Testis (tissue), 3 donors: ENCODE data around the gene LRRC3B. TPM values are rescaled to one million over a fixed set of nuclear protein-coding genes. Genes with fewer than 3 reads are reported as not detected.

Experiments used
- DNase-seq: peaks from one replicate; pipeline ENCODE4 v3.0.0-alpha.2; 2019
- H3K27ac ChIP-seq, 2 donors: fragments of 200-600 bp; sonication (generic); one replicate each; pipeline ENCODE4 v1.5.1; 2019
- H3K27me3 ChIP-seq: fragments of 200-600 bp; sonication (generic); one replicate; pipeline ENCODE4 v1.5.1; 2019
- H3K36me3 ChIP-seq: fragments of 200-600 bp; sonication (generic); one replicate; pipeline ENCODE4 v1.5.1; 2017; ENCODE audit warnings: low read depth; ENCODE audit errors: missing control alignments
- H3K4me1 ChIP-seq: fragments of 200-600 bp; sonication (generic); one replicate; pipeline ENCODE4 v1.5.1; 2019
- H3K4me3 ChIP-seq, 2 donors: fragments of 200-600 bp; sonication (generic); one replicate each; pipeline ENCODE4 v1.5.1; 2017 to 2019
- H3K9me3 ChIP-seq: fragments of 200-600 bp; sonication (generic); one replicate; pipeline ENCODE4 v1.5.1; 2017
- POLR2A ChIP-seq: fragments of 450-650 bp; IDR thresholded peaks from one replicate; pipeline ENCODE4 v1.6.1; 2017; ENCODE audit warnings: antibody characterized with exemption, mild to moderate bottlenecking, moderate library complexity
- intact Hi-C: fragments of 100-400 bp; cut with DNase I; formaldehyde crosslinking; loops from one replicate; pipeline ENCODE4 v1.15.1; 2023; ENCODE audit warnings: low total_unique reads
- polyA plus RNA-seq: library from polyadenylated mRNA; stranded (reverse); fragments of 350-450 nt; fragmentation: Illumina TruSeq; extraction: RNeasy Lipid Tissue Mini Kit (QIAGEN cat#74804); gene quantifications from one replicate; pipeline ENCODE4 v1.2.3, GENCODE V29; 2014; ENCODE audit warnings: low read depth, low replicate concordance; ENCODE audit not compliant: insufficient read depth
- total RNA-seq, 2 donors: library from RNA; depleted of rRNA; stranded (reverse); fragments of >200 nt; gene quantifications; one replicate each; pipeline ENCODE4 v1.2.3, GENCODE V29; 2016
- TF ChIP-seq, protein P1 (sequence below), 3 experiments: fragments of 450-650 bp in 2 of 3; fragments of 200-600 bp in 1 of 3; sonication (generic) in 1 of 3; IDR thresholded peaks; one replicate each; pipeline ENCODE4 v1.5.1; 2016 to 2019; ENCODE audit warnings: antibody characterized with exemption in 3 of 3, mild to moderate bottlenecking in 2 of 3, moderate library complexity in 1 of 3

Gene LRRC3B
- total and polyA plus RNA-seq, 3 donors from 2014 or later = 6.1 to 24.2 (median 6.3) TPM

DNA sequence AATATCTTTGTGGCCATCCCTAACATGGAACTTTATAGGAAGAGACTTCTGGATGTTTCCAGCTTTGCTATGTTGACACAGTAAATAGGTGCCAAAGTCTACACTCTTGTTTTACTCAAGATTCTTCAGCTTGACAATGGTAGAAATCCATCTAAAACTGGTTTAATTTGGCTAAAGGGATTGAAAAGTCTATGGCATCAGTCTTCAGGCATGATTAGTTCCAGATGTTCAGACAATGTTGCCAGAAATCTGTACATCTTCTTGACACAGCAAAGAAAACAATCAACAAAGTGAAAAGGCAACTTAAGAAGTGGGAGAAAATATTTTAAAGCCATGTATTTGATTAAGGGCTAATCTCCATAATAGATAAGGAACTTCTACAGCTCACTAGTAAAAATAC lies 130.5 kb downstream of the LRRC3B start:
- Histone ChIP-seq H3K36me3 (no peaks in the 10 kb centered on the region), H3K4me1 (no peaks in the 10 kb centered on the region), H3K27me3 (no peaks in the 10 kb centered on the region), H3K4me3 (no peak overlapping the region), H3K9me3 (no peaks in the 10 kb centered on the region), H3K27ac (no peak overlapping the region)
- no peak for DNase-seq
- TF ChIP-seq, protein P1, sequence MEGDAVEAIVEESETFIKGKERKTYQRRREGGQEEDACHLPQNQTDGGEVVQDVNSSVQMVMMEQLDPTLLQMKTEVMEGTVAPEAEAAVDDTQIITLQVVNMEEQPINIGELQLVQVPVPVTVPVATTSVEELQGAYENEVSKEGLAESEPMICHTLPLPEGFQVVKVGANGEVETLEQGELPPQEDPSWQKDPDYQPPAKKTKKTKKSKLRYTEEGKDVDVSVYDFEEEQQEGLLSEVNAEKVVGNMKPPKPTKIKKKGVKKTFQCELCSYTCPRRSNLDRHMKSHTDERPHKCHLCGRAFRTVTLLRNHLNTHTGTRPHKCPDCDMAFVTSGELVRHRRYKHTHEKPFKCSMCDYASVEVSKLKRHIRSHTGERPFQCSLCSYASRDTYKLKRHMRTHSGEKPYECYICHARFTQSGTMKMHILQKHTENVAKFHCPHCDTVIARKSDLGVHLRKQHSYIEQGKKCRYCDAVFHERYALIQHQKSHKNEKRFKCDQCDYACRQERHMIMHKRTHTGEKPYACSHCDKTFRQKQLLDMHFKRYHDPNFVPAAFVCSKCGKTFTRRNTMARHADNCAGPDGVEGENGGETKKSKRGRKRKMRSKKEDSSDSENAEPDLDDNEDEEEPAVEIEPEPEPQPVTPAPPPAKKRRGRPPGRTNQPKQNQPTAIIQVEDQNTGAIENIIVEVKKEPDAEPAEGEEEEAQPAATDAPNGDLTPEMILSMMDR (IDR thresholded peaks at IDR 0.05) = no peak
- no peak for TF ChIP-seq POLR2A
- intact Hi-C loops = no loop called here

DNA sequence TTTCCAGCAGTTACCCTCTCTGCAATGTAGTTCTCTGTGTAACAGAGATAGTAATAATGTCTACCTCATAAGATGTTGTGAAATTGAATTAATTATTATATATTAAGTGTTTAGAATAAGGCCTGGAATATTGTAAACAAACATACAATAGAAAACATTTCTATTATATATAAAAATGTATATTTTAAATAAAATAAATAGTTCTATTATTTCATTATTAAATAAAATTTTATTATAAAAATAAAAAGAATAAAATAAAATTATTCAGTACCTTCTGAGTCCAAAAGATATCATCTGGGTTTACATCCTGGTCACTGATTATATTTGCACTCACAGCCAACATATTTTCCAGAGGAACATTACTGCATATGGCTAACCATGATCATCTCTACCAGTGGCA lies 135.4 kb downstream of the LRRC3B start:
- no peak for TF ChIP-seq POLR2A
- TF ChIP-seq, protein P1 (IDR thresholded peaks at IDR 0.05) = no peak
- Histone ChIP-seq H3K4me3 (no peak overlapping the region), H3K36me3 (no peaks in the 10 kb centered on the region), H3K27ac (no peak overlapping the region), H3K9me3 (no peaks in the 10 kb centered on the region), H3K4me1 (no peaks in the 10 kb centered on the region), H3K27me3 (no peaks in the 10 kb centered on the region)
- intact Hi-C loops = no loop called here
- no peak for DNase-seq
